Stimulated activated CD4-positive, alpha-beta T cell treated with anti-CD3 and anti-CD28 coated beads, Interleukin-1b, Interleukin-23, amount 100 ng/mL, for 48 hours (primary cell): Measurements from ENCODE around the gene SP140.
A peak's percentile ranks its signal among the peaks of the same experiment; 100 is the strongest.
"Not testable (repeated sequence)": the region's sequence is repeated elsewhere in the genome, so short reads cannot be mapped to it uniquely, and the experiment has no call there.

Source experiments
- DNase-seq: peaks from one replicate; pipeline ENCODE4 v3.0.0-alpha.2; 2020

SP140 gene

DNA sequence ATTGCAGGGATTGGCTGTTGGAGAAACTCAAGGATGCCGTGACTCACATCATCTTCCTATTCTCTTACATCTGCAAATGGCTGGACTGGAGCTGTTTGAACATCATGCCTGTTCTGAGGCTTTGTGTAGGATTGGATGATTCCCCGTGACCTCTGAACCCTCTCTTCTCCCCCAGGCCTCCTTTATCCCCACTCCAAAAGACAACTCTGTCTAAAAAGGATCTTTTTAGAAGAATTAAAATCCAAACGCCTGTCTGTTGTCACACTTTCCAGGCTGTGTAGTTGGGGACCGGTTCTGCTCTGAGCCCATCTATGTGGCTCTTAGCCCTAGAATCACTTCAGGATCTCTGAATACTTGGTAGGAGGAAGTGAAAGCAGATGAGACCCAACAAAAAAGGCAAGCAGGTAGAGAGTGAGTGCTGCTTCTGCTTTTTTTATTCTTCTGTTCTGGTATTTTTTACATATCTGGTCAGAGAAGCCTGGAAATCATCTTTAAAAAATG, 565 bp downstream of the SP140 start:
- DNase-seq, result no peak

- DNase-seq, result no peak
Measured at GRCh38 chr2:230227216-230227615, 1.7 kb downstream of the SP140 start.

GRCh38 chr2:230230087-230230486, 4.6 kb downstream of the SP140 start:
- DNase-seq, result no peak

GRCh38 chr2:230230496-230231200, 5.1 kb downstream of the SP140 start:
- no peak for DNase-seq

DNA sequence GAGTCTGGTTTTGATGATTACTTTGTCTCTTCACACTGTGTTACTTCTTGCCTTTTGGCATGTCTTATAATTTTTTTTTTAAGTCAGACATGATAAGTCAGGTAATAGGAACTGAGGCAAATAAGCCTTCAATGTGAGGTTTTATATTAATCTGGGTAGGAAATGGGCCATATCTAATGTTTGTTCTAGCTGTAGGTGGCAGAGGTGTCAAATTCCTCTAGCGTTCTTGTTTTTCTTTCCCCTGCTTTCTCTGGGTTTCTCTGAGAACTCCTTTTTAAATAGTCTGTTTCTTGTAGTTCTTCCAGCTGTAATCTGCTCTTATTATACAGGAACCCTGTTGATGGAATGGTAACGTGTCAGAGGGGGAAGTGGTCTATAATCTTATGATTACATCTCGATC, 5.7 kb downstream of the SP140 start:
- DNase-seq, result no peak

DNA sequence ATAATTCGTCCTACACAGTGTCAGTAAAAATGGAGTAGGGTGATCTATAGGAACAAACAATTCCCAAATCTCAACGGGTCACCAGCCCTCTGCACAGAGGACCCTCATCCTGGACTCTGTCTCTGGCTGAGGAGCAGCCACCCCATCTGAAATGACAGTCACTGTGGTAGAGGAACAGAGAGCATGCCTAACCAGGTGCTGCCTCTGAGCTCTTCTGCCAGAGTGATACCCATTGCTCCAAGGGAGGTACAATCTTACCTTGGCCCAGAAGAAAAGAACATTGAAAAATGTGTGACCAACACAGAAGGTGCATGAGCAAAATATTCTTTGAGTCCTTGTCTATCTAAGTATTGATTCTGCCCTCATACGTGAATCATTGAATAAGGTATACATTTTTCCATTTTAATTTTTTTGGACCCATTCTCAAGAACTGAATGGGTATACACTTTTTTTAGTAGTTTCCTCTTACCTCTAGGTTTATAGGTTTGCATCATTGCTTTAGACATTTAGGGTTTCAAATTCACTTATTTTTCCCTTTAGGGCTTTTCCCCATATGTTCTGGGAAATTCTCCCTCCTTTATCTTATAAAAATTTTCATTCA, 8.7 kb downstream of the SP140 start:
- no peak for DNase-seq

GRCh38 chr2:230234845-230235244, 9.3 kb downstream of the SP140 start:
- DNase-seq, result no peak

DNA sequence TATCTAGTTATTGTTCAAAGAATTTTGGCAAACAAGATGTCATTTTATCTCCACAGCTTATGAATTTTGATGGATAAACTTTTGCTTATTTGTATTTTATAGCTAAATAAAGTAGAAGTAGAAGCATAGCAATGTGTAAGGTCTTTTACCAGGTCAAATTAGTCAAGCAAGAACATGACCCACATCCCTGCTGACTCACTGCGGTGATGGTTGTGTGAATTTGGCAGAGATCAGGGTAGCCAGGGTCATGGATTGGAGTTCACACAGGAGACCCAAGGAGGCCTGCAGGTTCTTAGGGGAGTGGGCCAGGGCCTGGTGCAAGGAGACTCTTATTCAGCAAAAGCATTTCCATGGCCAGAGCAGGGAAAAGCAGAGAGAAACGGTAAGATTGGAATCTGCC, 18.7 kb downstream of the SP140 start:
- no peak for DNase-seq

DNA sequence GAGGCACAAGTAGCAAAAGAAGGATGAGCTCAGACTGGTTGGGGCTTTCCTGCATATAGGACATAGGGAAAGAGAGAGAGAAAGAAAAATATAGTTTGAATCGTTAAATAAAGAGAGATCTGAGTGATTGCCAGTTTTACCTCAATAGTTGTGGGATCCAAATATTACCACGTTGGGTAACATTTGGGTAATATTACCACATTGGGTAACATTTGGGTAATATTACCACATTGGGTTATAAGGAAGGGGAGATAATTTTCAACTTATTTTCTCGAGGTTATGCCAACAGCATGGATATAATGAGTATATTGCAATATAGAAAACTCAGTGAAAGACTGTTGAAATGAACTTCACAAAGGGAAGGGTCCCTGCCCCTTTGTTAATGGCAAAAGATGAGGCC, 20.7 kb downstream of the SP140 start:
- DNase-seq, result no peak

- DNase-seq, result no peak
Measured at GRCh38 chr2:230250231-230250630, 24.7 kb downstream of the SP140 start.

- peak; percentile 69 for DNase-seq
Measured at GRCh38 chr2:230254152-230254881, 28.8 kb downstream of the SP140 start.

DNA sequence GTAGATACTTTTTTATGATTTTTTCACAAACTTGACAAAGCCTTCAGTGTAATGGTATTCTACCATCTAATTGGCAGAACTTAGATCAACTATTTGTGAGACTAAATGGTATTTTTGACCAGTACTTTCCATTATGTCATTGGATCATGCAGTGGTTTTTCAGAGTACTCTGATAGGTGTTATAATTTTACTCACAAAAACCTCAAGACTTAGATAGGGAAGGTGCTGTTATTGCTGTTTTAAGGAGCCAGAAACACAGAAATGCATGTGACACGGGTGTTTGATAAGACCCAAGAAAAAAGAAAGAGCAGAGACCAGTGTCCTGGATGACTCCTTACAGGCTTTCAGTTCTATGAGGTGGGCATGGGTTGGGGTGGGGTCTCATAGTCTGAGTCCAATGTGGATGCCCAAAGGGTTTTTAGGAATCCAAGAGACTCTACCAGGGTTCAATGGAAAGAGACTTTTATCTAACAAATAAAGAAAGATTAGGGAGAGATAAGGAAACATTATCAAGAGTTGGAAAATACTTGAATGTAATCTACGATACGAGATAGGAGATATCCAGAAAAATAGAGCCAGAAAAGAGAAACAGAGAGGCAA, 31.3 kb downstream of the SP140 start:
- no peak for DNase-seq

DNA sequence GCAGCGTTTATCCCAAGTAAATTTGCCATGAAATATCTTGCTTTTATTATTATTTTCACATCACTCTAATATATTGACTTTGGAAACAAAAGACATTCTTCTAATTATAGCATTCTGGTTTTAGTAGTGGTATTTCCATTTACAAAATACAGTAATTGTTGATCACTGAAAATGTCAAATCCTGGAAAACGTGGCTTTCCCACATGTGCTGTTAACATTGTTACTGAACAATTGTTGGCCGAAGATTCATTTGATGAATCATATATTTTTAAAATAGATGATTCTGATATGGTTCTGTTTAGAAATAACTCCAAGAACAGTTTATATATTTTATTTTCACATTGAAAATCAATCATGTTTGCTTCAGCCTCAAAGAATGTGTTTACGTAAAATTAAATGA, 32.9 kb downstream of the SP140 start:
- DNase-seq, result no peak

DNA sequence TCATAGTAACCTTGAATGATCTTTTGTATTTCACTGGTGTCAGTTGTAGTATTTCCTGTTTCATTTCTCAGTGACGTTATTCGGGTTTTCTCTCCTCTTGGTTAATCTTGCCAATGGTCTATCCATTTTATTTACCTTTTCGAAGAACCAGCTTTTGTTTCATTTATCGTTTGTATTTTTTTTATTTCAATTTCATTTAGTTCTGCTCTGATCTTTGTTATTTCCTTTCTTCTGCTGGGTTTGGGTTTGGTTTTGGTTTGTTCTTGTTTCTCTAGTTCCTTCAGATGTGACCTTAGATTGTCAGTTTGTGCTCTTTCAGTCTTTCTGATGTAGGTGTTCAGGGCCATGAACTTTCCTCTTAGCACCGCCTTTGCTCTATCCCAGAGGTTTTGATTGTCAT, 36.7 kb downstream of the SP140 start:
- DNase-seq, result no peak

GRCh38 chr2:230264945-230265344, 39.4 kb downstream of the SP140 start:
- DNase-seq, result not testable (repeated sequence)

DNA sequence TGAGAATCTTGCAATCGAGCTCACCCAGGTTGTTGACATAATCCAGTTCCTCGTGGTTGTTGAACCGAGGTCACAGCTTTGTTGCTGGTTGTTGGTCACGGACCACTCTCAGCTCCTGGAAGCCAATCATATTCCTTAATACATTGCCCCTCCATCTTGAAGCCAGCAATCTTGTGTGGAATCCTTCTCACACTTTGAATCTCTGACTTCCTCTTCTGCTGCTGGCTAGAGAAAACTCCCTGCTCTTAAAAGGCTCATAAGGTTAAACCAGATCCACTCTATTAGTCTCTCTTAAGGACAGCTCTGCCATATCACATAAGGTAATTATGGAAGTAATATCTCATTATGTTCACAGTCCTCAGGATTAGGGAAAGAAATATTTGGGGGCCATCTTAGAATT, 41.1 kb downstream of the SP140 start:
- DNase-seq, result no peak

- DNase-seq, result no peak
Measured at GRCh38 chr2:230267059-230267458, 41.5 kb downstream of the SP140 start.

DNA sequence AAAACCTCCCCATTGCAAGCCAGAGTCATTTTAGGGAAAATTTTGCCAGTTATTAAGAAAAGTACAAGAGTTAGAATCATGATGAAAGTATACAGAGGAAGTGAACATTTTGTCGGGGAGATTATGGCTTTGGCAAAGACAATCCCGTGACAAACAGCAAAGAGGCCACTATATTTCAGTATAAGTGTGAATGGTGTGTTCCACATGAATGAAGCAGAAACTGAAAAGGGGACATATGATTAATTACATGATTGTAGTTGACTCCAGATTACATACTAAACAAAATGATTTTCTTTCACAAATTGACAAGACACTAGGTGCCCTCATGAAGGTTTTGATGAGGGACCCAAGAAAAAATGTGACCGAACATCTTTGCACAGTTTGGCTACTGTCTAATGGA, 42.0 kb downstream of the SP140 start:
- DNase-seq, result no peak

- no peak for DNase-seq
Measured at GRCh38 chr2:230268606-230269243, 43.2 kb downstream of the SP140 start.

GRCh38 chr2:230269715-230270114, 44.2 kb downstream of the SP140 start:
- peak; percentile 27 for DNase-seq

DNA sequence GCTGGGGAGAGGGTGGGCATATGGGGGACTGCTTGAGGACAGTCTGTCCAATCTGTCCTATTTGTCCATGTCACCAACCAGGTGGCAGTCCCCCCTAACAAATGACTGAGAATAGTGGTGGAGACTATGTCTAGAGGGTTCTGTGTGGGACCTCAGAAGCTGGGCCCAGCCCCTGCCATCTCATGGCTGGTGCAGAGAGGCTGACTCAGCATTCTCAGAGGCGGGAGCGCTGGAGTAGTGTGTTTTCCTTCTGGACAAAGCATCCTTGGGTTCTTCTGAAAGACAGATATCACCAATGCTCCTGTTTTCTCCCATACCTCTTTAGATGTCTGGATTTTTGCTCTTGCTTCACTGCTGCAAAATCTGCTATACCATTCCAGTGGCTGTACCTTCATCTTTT, 57.4 kb downstream of the SP140 start:
- DNase-seq, result no peak

DNA sequence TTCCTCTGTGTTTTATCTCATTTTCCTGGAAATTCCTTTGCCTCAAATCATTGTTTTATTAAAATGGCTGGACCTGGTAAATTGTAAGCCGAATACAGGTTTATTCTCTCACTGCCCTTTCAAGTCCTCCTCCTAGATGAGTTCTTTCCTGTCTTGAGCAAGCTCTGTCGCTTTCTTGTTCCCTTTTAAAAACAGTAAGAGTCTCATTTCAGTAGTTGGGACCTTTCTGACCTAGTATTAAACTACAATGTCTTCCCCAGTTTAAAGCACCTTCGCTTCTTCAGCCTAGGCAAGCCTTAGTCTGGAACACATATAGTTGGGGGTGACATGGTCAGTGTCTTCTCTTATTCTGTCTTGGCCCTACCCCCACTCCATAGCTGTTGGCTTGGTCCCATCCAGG, 60.5 kb downstream of the SP140 start:
- DNase-seq, result no peak

DNA sequence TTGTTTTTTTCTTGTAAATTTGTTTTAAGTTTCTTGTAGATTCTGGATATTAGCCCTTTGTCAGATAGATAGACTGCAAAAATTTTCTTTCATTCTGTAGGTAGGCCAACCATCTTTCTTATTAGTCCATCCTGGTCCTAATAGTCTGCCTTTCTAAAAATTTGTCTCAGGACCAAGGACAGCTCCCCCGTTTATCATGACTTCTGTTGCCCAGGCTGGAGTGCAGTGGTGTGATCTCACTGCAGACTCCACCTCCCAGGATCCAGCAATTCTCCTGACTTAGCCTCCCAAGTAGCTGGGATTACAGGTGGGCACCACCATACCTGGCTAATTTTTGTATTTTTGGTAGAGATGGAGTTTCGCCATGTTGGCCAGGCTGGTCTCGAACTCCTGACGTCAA, 63.8 kb downstream of the SP140 start:
- DNase-seq, result not testable (repeated sequence)
